ENCODE measurements around the gene IL20RA. TPM values are rescaled to one million over a fixed set of nuclear protein-coding genes. Genes with fewer than 3 reads are reported as not detected.
"Not testable (repeated sequence)": the region's sequence is repeated elsewhere in the genome, so short reads cannot be mapped to it uniquely, and the experiment has no call there.

The IL20RA gene
- total RNA-seq, 1 donor from 2014 or later: 4.5 TPM

DNA sequence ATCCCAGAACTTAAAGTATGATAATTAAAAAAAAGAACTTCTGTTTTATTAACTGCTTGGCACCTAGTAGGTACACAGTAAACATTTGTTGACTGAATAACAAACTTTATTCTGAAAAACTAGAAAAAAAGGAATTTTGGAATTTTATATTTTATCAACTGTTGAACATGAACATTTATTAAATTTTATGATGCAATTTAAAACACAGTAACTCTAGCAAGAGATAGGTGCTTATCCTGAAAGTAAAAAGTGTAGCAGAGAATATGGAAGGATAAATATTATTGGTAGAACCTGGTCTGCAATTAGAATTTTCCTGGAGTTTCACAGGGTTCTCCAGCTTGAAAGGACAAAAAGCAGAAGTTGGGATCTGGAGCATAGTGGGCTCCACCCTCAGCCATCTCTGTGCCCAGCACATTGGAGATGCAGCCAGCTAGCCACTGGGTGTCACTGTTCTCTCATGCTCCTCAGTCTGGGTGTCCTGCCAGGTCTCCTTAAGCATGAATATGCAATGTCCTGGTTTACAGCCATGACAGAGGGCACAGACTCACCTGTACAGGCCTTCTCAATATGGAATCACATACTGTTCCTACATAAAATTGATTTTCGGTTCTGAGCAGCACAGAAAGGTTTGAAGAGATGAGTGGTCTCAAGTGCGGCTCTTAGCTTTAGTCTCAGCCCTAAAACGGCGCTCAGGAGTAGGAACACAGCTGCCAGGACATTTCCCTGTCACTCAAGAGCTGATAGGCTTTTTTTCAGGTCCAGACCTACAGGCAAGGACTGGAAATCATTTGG lies 31.7 kb upstream of the IL20RA start:
- H3K4me3 ChIP-seq (ENCODE audit: low read depth, low read length): no peak overlapping the region
- TF ChIP-seq, protein P1, sequence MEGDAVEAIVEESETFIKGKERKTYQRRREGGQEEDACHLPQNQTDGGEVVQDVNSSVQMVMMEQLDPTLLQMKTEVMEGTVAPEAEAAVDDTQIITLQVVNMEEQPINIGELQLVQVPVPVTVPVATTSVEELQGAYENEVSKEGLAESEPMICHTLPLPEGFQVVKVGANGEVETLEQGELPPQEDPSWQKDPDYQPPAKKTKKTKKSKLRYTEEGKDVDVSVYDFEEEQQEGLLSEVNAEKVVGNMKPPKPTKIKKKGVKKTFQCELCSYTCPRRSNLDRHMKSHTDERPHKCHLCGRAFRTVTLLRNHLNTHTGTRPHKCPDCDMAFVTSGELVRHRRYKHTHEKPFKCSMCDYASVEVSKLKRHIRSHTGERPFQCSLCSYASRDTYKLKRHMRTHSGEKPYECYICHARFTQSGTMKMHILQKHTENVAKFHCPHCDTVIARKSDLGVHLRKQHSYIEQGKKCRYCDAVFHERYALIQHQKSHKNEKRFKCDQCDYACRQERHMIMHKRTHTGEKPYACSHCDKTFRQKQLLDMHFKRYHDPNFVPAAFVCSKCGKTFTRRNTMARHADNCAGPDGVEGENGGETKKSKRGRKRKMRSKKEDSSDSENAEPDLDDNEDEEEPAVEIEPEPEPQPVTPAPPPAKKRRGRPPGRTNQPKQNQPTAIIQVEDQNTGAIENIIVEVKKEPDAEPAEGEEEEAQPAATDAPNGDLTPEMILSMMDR (IDR thresholded peaks at IDR 0.05; ENCODE audit: insufficient read depth, low read length, severe bottlenecking): peak; percentile 90
- no peaks in the 10 kb centered on the region for H3K36me3 ChIP-seq (ENCODE audit: control insufficient read depth, insufficient read depth, low read length)
- H3K27me3 ChIP-seq (ENCODE audit: control insufficient read depth, insufficient read depth, low read length): no peaks in the 10 kb centered on the region
- FAIRE-seq (no peak), DNase-seq (ENCODE audit: low read depth) (peak; percentile 68)

DNA sequence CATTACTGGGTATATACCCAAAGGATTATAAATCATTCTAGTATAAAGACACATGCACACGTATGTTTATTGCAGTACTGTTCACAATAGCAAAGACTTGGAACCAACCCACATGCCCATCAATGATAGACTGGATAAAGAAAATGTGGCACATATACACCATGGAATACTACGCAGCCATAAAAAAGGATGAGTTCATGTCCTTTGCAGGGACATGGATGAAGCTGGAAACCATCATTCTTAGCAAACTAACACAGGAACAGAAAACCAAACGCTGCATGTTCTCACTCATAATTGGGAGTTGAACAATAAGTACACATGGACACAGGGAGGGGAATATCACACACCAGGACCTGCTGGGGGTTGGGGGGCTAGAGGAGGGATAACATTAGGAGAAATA lies 31.0 kb upstream of the IL20RA start:
- not testable (repeated sequence) for H3K4me3 ChIP-seq (ENCODE audit: low read depth, low read length); H3K36me3 ChIP-seq (ENCODE audit: control insufficient read depth, insufficient read depth, low read length); FAIRE-seq; H3K27me3 ChIP-seq (ENCODE audit: control insufficient read depth, insufficient read depth, low read length); DNase-seq (ENCODE audit: low read depth)

DNA sequence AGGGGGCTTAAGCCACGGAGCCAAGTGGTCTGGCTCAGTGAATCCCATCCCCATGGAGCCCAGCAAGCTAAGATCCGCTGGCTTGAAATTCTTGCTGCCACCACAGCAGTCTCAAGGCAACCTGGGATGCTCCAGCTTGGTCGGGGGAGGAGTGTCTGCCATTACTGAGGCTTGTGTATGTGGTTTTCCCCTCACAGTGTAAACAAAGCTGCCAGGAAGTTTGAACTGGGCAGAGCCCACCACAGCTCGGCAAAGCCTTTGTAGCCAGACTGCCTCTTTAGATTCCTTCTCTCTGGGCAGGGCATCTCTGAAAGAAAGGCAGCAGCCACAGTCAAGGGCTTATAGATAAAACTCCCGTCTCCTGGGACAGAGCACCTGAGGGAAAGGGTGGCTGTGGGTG lies 25.5 kb upstream of the IL20RA start:
- Histone ChIP-seq H3K27me3 (ENCODE audit: control insufficient read depth, insufficient read depth, low read length) (peaks cover 1% of the 10 kb centered on the region), H3K4me3 (ENCODE audit: low read depth, low read length) (no peak overlapping the region), H3K36me3 (ENCODE audit: control insufficient read depth, insufficient read depth, low read length) (no peaks in the 10 kb centered on the region)
- DNase-seq (ENCODE audit: low read depth) (no peak), FAIRE-seq (no peak)
- TF ChIP-seq, protein P1 (IDR thresholded peaks at IDR 0.05; ENCODE audit: insufficient read depth, low read length, severe bottlenecking): no peak

DNA sequence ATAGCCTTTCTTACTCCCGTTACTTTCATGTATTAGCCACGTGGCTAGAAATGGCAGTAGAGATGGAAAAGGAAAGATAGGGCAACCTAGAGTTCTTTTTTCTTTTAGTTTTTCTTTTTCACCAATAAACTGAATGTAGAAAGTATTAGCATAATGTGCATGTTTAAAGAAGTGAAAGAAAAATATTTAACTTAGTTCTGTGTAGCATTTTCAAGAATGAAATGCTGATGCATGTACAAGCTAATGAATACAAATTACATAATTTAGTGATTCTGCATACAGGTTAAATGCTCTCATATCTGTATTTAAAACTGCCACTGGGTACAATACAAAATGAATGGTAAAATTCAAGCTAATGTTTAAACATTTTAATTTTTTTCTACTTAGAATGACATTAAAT lies 22.6 kb upstream of the IL20RA start:
- Histone ChIP-seq H3K27me3 (ENCODE audit: control insufficient read depth, insufficient read depth, low read length) (peaks cover 1% of the 10 kb centered on the region), H3K4me3 (ENCODE audit: low read depth, low read length) (no peak overlapping the region), H3K36me3 (ENCODE audit: control insufficient read depth, insufficient read depth, low read length) (no peaks in the 10 kb centered on the region)
- FAIRE-seq (no peak), DNase-seq (ENCODE audit: low read depth) (no peak)
- TF ChIP-seq, protein P1 (IDR thresholded peaks at IDR 0.05; ENCODE audit: insufficient read depth, low read length, severe bottlenecking): no peak

DNA sequence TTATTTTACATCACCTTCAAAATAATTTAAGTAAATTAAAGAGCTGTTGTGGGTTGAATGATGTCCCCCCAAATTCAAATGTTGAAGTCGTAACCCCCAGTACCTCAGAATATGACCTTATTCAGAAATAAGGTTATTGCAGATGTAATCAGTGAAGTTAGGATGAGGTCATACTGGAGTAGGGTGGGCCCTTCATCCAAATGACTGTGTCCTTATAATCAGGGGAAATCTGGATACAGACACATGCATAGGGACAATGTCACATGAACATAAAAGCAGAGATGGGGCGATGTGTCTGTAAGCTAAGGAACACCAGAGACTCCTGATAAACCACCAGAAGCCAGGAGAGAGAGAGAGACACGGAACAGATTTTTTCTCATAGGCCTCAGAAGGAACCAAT lies 13.3 kb upstream of the IL20RA start:
- FAIRE-seq: no peak

DNA sequence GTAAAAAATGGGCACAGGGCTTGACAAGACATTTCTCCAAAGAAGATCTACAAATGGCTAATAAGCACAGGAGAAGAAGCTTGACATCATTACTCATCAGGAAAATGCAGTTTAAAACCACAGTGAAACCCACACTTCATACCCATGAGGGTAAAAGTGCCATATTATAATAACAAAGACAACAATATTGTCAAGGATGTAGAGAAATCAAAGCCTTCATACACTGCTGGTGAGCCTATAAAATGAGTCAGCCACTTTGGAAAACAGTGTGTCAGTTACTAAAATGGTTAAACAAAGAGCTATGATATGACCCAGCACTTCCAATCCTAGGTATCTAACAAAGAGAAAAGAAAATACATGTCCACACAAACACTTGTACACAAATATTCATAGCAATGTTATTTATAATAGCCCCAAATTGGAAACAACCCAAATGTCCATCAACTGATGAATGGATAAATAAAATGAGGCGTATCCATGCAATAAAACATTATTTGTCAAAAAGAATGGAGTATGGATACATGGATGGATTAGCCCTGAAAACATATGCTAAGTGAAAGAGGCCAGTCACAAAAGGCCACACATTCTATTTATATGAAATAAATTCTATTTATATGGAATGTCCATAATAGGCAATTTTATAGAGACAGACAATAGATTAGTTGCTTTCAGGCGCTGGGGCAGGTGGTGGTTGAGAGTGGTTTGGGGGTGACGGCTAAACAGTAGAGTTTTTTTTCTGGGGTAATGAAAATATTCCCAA lies 11.5 kb upstream of the IL20RA start:
- TF ChIP-seq, protein P1 (IDR thresholded peaks at IDR 0.05; ENCODE audit: insufficient read depth, low read length, severe bottlenecking): no peak

More for the DNA sequence above, 13.3 kb upstream of the IL20RA start:
- H3K27me3 ChIP-seq (ENCODE audit: control insufficient read depth, insufficient read depth, low read length): no peaks in the 10 kb centered on the region
- TF ChIP-seq, protein P1 (IDR thresholded peaks at IDR 0.05; ENCODE audit: insufficient read depth, low read length, severe bottlenecking): no peak
- no peaks in the 10 kb centered on the region for H3K36me3 ChIP-seq (ENCODE audit: control insufficient read depth, insufficient read depth, low read length)
- no peak overlapping the region for H3K4me3 ChIP-seq (ENCODE audit: low read depth, low read length)
- DNase-seq (ENCODE audit: low read depth): no peak

More for the DNA sequence above, 11.5 kb upstream of the IL20RA start:
- no peak for FAIRE-seq
- Histone ChIP-seq H3K36me3 (ENCODE audit: control insufficient read depth, insufficient read depth, low read length) (no peaks in the 10 kb centered on the region), H3K27me3 (ENCODE audit: control insufficient read depth, insufficient read depth, low read length) (no peaks in the 10 kb centered on the region), H3K4me3 (ENCODE audit: low read depth, low read length) (no peak overlapping the region)
- DNase-seq (ENCODE audit: low read depth): peak; percentile 76
